ENCODE measurements around the gene PDE4D.

The PDE4D gene

DNA sequence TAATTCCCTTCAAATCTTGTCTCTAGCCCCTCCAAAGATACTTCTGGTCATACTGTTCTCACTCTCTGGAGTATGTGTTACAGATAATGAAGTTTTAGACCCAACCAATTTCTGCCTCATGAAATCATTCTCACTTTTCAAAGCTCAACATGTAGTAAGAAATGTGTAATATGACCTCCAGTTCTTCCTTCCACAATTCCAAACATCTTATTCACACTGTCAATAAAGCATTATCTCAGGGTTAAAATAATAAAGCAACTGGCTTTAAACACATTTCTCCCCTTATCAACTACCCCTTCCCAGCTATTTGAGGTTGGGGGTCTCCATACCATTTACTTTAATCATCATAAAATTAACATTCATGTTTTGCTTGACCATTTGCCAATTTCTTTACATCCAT is 656.5 kb downstream of the PDE4D start:
- DNase-seq, result no peak

DNA sequence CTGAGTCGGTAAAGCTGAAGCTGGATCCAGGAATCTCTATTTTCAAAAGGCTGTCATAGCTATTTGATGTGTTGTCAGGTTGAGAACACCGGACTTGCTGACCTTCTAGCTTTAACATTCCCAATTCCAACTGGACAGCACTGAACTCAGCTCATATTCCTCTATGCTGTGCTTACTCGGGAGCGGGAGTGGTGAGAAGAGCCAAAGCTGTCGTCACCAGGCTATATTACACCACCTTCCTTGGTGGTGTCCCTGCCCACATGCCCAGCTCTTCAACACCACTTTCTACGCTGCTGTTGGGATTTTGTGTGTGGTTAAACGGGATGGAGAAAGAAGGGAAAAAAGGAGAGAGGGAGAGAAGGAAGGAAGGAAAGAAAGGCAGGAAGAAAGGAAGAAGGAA is 657.1 kb downstream of the PDE4D start:
- DNase-seq, result no peak

DNA sequence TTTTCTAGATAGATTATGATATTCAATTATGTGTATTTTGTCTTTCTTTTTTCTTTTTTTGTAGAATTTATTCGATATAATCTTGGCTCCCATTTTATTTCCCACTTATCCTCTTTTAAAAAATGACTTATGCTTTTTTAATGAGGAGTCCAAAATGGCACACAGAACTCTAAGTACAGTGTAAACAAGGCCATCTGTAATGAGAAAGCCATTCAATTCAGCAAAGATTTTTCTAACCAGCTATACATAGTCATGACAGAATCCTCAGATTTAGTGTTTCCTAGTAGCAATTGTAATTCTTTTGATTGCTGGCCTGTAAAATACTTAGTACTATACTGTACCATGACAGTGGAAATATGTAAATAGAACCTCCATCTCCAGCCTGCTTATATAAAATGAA is 659.3 kb downstream of the PDE4D start:
- DNase-seq, result no peak

DNA sequence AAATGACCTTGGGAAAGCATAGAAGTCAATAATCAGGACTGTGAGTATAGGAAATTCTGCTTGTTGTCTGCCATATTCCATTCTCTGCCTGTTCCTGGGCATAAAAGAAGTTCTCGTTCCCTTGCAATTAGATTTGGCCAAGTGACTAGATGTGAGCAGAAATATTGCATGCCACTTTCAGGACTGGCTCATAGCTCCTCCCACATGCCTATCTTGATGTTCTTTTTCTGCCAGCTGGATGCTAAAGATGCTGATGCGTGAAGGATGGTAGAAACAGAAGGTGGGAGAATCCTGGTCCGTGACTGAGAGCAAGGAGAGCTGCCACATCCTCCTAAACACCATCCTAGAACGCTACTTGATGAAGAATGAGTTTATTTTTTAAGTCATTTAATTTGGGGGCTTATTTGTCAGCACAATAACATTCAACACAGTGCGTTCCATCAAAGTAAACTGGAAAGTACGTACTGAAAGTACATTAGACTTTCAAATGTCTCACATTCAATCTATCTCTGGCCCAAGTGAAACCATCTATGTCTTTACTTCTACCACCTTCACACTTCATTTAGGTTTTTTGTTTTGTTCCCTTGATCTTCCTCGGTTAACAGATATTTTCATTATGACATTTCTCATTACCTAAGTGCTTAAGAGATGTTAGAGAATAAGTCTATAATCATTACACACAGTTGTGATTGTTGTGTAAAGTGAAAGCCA is 662.1 kb downstream of the PDE4D start:
- no peak for DNase-seq

- DNase-seq, result no peak
These were observed 670.6 kb downstream of the PDE4D start for GRCh38 chr5:59222687-59223511.

GRCh38 chr5:59221769-59222168 is 671.8 kb downstream of the PDE4D start:
- DNase-seq, result no peak

DNA sequence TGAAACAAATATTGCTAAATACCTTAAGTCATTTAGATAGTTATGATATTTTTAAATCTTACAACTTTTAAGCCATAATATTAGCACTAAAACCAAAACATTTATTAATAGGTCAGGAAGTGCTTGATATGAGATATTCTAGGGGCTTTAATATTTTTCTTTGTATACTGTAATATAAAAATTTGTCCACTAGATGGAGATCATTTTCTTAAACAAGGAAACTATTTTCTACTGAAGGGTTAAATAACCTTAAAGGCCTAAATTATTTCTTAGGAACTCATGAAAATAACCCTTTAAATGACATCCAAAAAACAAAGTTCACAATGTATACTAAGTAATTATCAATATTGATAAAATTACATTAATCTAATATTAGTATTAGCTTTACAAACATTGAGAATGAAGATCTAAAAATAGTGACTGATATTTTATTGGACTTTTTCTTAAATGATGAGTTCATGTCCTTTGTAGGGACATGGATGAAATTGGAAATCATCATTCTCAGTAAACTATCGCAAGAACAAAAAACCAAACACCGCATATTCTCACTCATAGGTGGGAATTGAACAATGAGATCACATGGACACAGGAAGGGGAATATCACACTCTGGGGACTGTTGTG is 675.0 kb downstream of the PDE4D start:
- no peak for DNase-seq

DNA sequence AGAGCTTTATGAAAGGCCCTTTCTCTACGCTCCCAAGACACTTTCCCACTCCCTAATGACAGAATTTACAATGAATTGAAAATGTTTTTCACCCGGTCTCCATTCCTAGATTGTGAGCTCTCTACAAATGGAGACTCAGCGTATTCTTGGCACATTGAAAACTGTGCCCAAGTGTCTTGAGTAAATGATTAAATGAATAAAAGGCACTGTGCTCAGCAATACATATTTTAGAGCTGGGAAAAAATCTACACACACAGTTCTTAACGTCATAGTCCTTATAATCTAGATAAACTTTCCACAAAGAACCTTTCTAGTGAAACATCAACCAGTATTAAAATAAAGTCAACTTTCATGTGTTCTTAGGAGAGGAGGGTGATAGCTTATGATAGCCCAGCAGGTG is 676.7 kb downstream of the PDE4D start:
- DNase-seq, result no peak

DNA sequence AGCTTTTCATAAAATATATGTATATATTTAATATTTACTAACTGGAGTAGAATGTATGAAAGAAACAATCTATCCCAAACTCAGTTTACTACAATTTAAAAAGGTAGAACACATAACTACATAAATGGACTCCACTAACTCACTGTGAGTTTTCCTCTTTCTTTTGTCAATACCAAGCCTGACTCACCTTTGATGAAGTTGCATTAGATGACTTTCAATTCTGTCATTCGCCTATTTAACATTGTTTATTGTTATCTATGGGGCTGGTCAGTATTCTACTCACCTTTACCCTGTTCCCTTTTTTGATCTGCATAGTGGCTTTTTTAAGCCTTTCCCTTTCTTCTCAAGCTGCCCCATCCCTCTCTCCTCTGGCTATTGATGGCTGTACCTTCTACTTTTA is 680.9 kb downstream of the PDE4D start:
- DNase-seq, result no peak

DNA sequence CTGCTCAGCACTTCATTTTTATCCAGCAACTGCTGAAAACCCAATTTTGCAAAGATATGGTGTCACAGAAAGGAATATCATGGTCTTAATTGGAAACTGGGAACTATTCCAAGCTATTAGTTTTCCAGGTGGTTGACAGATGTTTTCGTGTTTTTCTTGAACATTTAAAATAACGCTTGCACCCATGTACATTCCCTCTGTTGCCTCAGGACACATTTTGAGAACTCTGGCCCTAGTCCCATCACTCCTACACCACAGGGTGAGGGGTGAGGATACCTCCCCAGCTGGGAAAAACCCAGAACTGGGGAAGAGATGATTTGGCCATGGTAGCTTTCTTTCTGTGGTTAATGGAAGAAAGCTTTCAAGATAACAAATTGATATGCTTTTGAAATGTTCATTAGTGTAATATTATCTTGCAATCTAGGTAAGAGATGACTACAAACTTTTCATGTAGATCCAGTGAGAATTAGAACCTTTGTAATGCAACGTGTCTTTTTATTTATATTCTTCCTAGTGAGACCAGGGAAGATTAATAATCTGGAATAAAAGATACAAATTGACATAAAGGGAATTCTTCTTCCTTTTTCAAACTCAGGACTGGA is 683.7 kb downstream of the PDE4D start:
- no peak for DNase-seq

DNA sequence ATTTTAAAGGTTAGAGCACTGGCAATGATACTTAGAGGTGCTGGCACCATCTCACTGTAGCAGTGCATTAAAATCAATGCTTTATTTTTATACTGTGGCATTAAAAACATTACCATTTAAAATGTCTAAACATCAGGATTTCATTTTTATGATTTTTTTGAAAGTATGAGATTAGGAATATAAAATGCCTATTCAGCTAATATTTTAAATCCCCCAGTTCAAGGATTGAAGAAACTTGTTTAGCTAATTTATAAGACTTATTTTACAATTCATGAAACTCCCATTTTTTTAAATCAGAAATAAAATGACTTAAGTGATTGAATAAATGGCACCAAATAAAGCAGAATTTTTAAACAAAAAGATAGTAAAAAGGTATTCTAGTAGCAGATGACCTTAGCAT is 685.1 kb downstream of the PDE4D start:
- no peak for DNase-seq

GRCh38 chr5:59207401-59207800 is 686.1 kb downstream of the PDE4D start:
- no peak for DNase-seq

DNA sequence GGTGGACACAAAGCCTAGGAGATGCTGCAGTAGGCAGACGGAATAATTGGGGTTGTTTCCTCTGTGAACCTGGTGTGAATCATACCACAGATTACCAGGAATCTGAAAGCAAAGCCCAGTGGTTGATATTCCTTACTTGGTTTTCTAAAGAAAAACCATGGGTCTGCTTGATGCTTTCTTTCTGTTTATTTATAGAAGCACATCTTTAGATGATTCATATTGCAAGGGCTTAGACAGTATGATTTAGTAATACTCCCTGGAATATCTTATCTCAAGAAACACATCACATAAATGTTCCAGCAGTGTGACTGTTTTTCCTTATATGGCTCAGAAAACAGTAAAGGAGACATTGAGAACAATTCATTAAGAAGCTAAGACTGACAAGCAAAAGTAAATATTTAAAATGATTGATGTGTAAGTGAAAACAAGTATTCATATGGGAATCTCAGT is 687.4 kb downstream of the PDE4D start:
- DNase-seq, result no peak

DNA sequence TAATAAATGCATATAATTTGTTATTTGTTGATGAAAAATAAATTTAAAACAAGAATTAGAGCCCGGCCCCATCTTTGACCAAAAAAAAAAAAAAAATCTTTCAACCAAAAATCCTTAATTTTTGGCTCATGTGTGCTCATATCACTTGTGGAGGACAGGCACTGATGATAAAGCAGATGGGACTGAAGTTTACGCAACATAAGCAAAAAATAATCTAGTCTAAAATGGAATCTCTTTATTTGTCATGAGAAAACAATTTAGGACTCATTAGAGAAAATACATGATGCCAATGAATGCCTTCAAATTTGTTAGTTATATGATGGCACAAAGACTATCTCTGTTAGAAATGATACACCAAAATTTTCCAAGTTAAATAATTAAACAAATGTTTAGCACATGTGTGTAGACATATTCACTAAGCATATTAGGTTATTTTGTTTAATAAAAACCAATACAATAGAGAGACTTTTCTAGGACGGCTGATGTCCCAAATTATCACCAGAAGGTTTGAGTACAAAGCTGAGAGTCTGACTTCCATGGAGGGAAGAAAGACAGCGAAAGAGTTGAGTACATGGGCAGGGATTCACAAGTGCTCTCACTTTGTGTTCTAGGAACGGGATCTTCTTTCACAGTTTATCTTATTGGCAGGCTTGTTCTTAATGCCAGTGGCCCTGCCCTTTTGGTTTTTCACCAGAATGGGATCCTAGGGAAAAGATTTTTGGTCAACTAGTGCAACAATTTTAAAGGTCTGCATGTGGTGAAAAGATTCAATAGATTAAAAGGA is 689.2 kb downstream of the PDE4D start:
- no peak for DNase-seq

- no peak for DNase-seq
These were observed 693.7 kb downstream of the PDE4D start for GRCh38 chr5:59199868-59200267.

GRCh38 chr5:59198832-59199231 is 694.7 kb downstream of the PDE4D start:
- DNase-seq, result no peak

- DNase-seq, result no peak
These were observed 695.2 kb downstream of the PDE4D start for GRCh38 chr5:59198365-59198764.

GRCh38 chr5:59197911-59198310 is 695.6 kb downstream of the PDE4D start:
- DNase-seq, result no peak

DNA sequence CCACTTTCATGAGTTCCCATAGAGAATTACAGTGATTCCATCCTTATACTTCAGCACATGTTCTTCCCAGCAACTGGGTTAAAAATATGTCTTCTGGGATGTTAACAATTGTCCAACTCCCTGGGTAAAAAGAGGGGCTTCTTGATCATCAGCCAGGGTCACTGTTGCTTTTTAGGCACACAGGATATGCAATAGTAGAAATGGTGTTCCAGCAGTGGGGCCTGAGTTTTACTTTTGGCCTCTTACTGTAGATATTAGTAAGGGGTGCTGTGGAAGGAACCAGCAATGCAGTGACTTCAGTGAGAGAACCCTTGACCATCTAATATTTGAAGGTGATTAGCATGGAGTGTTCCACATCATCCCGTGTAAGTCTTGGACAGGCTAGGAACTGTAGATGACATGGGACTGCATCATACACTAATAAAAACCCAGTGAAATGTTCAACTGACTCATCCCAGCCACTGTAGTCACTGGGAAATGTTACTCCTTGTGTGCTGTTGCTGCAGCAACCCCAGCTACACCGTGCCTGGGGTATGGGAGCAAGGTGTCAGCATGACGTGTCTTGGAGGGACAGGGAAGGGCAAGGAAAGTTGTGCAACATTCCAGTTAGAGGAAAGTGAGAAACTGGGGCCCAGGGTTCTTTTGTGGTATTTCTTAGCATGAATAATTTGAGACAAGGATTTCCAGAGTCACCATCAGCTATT is 699.8 kb downstream of the PDE4D start:
- DNase-seq, result no peak

DNA sequence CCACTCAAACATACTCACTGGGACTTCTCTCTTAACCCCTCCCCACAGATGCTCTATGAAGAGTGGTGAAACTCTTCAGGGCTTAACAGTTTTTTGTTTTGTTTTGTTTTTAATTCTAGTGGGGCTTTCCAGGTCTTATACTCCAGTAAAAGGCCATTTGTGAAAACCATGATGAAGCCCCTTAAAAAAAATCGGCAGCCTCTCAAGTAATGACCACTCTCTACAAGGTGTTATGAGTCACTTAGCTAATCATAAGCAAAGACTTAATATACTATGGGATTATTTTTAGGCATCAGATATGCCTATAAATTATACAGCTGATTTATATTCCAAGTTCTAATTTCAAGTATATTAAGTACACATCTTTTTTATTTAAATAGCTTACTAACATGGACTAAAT is 702.8 kb downstream of the PDE4D start:
- DNase-seq, result no peak

GRCh38 chr5:59189472-59190244 is 703.9 kb downstream of the PDE4D start:
- DNase-seq, result no peak
